Panc1 (cell line): ENCODE data around the gene CNNM1.

Experiments
- POLR2AphosphoS5 ChIP-seq: IDR thresholded peaks from 2 replicates; pipeline ENCODE4 v1.6.1; 2012; ENCODE audit warnings: mild to moderate bottlenecking, low read depth, low read length, moderate library complexity
- SIN3A ChIP-seq: IDR thresholded peaks from 2 replicates; pipeline ENCODE4 v1.6.1; 2012; ENCODE audit warnings: low read depth, mild to moderate bottlenecking, low read length, moderate library complexity, borderline replicate concordance; ENCODE audit not compliant: insufficient read depth
- TF ChIP-seq, protein P1 (sequence below): fragments of 450-650 bp; IDR thresholded peaks from 2 replicates; pipeline ENCODE4 v1.5.1; 2017; ENCODE audit warnings: mild to moderate bottlenecking

DNA sequence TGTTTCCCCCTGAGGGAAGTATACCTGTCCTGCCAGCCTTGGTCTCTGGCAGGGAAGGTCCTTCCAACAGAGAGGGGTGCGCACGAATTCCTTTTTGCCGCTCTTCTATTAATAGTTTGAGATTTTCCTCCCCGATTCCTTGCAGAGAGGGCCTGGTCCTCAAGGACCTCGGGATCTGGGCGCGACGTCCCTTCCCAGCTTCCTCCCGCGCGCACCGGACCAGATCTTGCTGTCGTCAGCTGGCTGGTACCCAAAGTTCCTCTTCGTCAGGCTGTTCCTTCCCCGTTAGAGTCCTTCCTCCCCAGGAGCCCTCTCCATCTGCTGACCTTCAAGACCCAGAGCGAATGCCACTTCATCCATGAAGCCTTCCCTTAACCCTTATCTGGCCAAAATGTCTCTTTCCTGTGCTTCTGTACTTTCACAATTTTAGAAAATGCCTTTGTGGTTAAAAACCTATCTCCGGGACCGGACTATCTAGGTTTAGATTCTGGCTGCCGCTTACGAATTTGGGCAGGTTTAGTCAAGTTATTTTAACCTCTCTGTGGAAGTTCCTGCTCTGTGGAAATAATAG is 102.1 kb downstream of the CNNM1 start:
- TF ChIP-seq, protein P1, sequence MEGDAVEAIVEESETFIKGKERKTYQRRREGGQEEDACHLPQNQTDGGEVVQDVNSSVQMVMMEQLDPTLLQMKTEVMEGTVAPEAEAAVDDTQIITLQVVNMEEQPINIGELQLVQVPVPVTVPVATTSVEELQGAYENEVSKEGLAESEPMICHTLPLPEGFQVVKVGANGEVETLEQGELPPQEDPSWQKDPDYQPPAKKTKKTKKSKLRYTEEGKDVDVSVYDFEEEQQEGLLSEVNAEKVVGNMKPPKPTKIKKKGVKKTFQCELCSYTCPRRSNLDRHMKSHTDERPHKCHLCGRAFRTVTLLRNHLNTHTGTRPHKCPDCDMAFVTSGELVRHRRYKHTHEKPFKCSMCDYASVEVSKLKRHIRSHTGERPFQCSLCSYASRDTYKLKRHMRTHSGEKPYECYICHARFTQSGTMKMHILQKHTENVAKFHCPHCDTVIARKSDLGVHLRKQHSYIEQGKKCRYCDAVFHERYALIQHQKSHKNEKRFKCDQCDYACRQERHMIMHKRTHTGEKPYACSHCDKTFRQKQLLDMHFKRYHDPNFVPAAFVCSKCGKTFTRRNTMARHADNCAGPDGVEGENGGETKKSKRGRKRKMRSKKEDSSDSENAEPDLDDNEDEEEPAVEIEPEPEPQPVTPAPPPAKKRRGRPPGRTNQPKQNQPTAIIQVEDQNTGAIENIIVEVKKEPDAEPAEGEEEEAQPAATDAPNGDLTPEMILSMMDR: no peak
- TF ChIP-seq POLR2AphosphoS5 (no peak), SIN3A (no peak)
